HCT116 (cell line): ENCODE measurements around the gene FRMD4B. TPM values are rescaled to one million over a fixed set of nuclear protein-coding genes. Genes with fewer than 3 reads are reported as not detected.
"Not testable (repeated sequence)": the region's sequence is repeated elsewhere in the genome, so short reads cannot be mapped to it uniquely, and the experiment has no call there.

Source experiments
- ATAC-seq: fragments of 200-7000 bp; cut with Tn5 transposase; 2 replicates; pipeline ENCODE4 v1.9.1; 2020; ENCODE audit warnings: mild to moderate bottlenecking, moderate library complexity
- BruUV-seq: library from RNA; stranded (reverse); fragments of 400-500 nt; replicated peaks from 2 replicates; lab custom pipeline; 2021; lab: Mats Ljungman, UMichigan
- CTCF ChIA-PET: fragments of 300-600 bp; sonication (Branson Sonifier 250); formaldehyde crosslinking; loops from one replicate; lab custom pipeline; 2021; ENCODE audit warnings: antibody characterized with exemption; lab: Charles Lee
- POLR2A ChIA-PET: fragments of 300-600, 350-600 bp; sonication (Branson Sonifier 250); formaldehyde crosslinking; loops from one replicate; lab custom pipeline; 2021; ENCODE audit warnings: antibody characterized with exemption; lab: Charles Lee
- RAD21 ChIA-PET, 2 experiments: fragments of 300-600 bp; sonication (Branson Sonifier 250); formaldehyde crosslinking; loops; one replicate each; lab custom pipeline; 2023; ENCODE audit warnings: low total read pairs in 2 of 2; ENCODE audit not compliant: uncharacterized antibody in 2 of 2, unreplicated experiment in 2 of 2, low non-redundant PET in 1 of 2; lab: Charles Lee
- DNase-seq: peaks from one replicate; pipeline ENCODE4 v3.0.0-alpha.2; 2010; ENCODE audit warnings: low read depth, low spot score
- H2AFZ ChIP-seq: fragments of 200-600 bp; shearing (Covaris generic), sonication (generic); 2 replicates; pipeline ENCODE4 v1.6.1; 2017; ENCODE audit warnings: low read depth, mixed run types, mixed read lengths, antibody characterized with exemption, low read length; ENCODE audit not compliant: poor library complexity, severe bottlenecking
- H3K27ac ChIP-seq: 2 replicates; pipeline ENCODE4 v1.5.1; 2012; ENCODE audit warnings: low read depth, low read length
- H3K27me3 ChIP-seq: fragments of 200-600 bp; sonication (generic); 2 replicates; pipeline ENCODE4 v1.6.1; 2016; ENCODE audit warnings: mixed run types, low read length, mixed read lengths; ENCODE audit not compliant: insufficient read depth
- H3K36me3 ChIP-seq, 2 experiments: fragments of 200-500 bp in 1 of 2; fragments of 200-600 bp in 1 of 2; sonication (Bioruptor generic) in 1 of 2; sonication (generic) in 1 of 2; 2 replicates each; pipeline versions ENCODE4 v1.5.1 to v1.6.1; 2014 to 2016; ENCODE audit warnings: low read length in 2 of 2, inconsistent platforms in 1 of 2, mixed read lengths in 1 of 2, mixed run types in 1 of 2; ENCODE audit not compliant: insufficient read depth in 2 of 2, control insufficient read depth in 1 of 2
- H3K4me1 ChIP-seq, 2 experiments: fragments of 200-600 bp in 1 of 2; sonication (generic) in 1 of 2; 2 replicates each; pipeline versions ENCODE4 v1.5.1 to v1.6.1; 2012 to 2017; ENCODE audit warnings: low read length in 2 of 2, inconsistent platforms in 1 of 2, mild to moderate bottlenecking in 1 of 2, mixed read lengths in 1 of 2, mixed run types in 1 of 2, moderate library complexity in 1 of 2; ENCODE audit not compliant: insufficient read depth in 2 of 2, control insufficient read depth in 1 of 2
- H3K4me2 ChIP-seq: fragments of 200-600 bp; sonication (generic); 2 replicates; pipeline ENCODE4 v1.6.1; 2017; ENCODE audit warnings: mixed run types, low read length, mixed read lengths
- H3K4me3 ChIP-seq, 2 experiments: fragments of 200-600 bp in 1 of 2; sonication (generic) in 1 of 2; replicated peaks in 1 of 2; 2 replicates each; pipeline ENCODE4 v1.5.1; 2011 to 2016; ENCODE audit warnings: low read length in 2 of 2, control low read depth in 1 of 2, low read depth in 1 of 2, mild to moderate bottlenecking in 1 of 2, mixed read lengths in 1 of 2, mixed run types in 1 of 2
- H3K79me2 ChIP-seq: fragments of 200-600 bp; sonication (generic); 2 replicates; pipeline ENCODE4 v1.6.1; 2017; ENCODE audit warnings: mild to moderate bottlenecking, mixed run types, low read length, moderate library complexity, mixed read lengths; ENCODE audit not compliant: insufficient read depth
- H3K9ac ChIP-seq: fragments of 200-600 bp; sonication (generic); 2 replicates; pipeline ENCODE4 v1.6.1; 2016; ENCODE audit warnings: low read length, mixed read lengths
- H3K9me2 ChIP-seq: fragments of 200-600 bp; sonication (generic), shearing (Covaris generic); 2 replicates; pipeline ENCODE4 v1.6.1; 2017; ENCODE audit warnings: mixed run types, mild to moderate bottlenecking, moderate library complexity; ENCODE audit not compliant: insufficient read depth
- H3K9me3 ChIP-seq, 2 experiments: fragments of 200-500 bp in 1 of 2; fragments of 200-600 bp in 1 of 2; sonication (Bioruptor generic) in 1 of 2; sonication (generic) in 1 of 2; 2 replicates each; pipeline ENCODE4 v1.6.1; 2014 to 2017; ENCODE audit warnings: low read length in 2 of 2, mixed read lengths in 2 of 2, inconsistent platforms in 1 of 2, low read depth in 1 of 2, mild to moderate bottlenecking in 1 of 2, mixed run types in 1 of 2, moderate library complexity in 1 of 2; ENCODE audit not compliant: control insufficient read depth in 1 of 2, insufficient read depth in 1 of 2
- H4K20me1 ChIP-seq: fragments of 200-600 bp; sonication (generic), shearing (Covaris generic); 2 replicates; pipeline ENCODE4 v1.6.1; 2017; ENCODE audit warnings: mixed run types, mild to moderate bottlenecking, moderate library complexity; ENCODE audit not compliant: insufficient read depth
- CBX3 ChIP-seq: IDR thresholded peaks from 2 replicates; pipeline ENCODE4 v1.6.1; 2012; ENCODE audit warnings: low read depth
- CEBPB ChIP-seq: IDR thresholded peaks from 2 replicates; pipeline ENCODE4 v1.6.1; 2012; ENCODE audit warnings: low read depth
- EGR1 ChIP-seq: IDR thresholded peaks from 2 replicates; pipeline ENCODE4 v1.6.1; 2012; ENCODE audit warnings: low read depth
- ELF1 ChIP-seq: IDR thresholded peaks from 2 replicates; pipeline ENCODE4 v1.6.1; 2012; ENCODE audit warnings: low read depth, borderline replicate concordance
- JUND ChIP-seq: IDR thresholded peaks from 2 replicates; pipeline ENCODE4 v1.6.1; 2012
- POLR2A ChIP-seq: IDR thresholded peaks from 2 replicates; pipeline ENCODE4 v1.7.0; 2011; ENCODE audit warnings: borderline replicate concordance; ENCODE audit not compliant: insufficient read depth, insufficient read length; ENCODE audit errors: extremely low read depth
- REST ChIP-seq: IDR thresholded peaks from 2 replicates; pipeline ENCODE4 v1.6.1; 2012; ENCODE audit warnings: low read depth
- SIN3A ChIP-seq: IDR thresholded peaks from 2 replicates; pipeline ENCODE4 v1.6.1; 2012; ENCODE audit warnings: low read depth
- SP1 ChIP-seq: IDR thresholded peaks from 2 replicates; pipeline ENCODE4 v1.6.1; 2012; ENCODE audit warnings: low read depth
- SRF ChIP-seq: IDR thresholded peaks from 2 replicates; pipeline ENCODE4 v1.6.1; 2012; ENCODE audit warnings: low read depth
- TCF7L2 ChIP-seq: IDR thresholded peaks from 2 replicates; pipeline ENCODE4 v1.7.0; 2011; ENCODE audit warnings: borderline replicate concordance, inconsistent platforms; ENCODE audit not compliant: insufficient read depth, insufficient read length; ENCODE audit errors: extremely low read depth
- YY1 ChIP-seq: IDR thresholded peaks from 2 replicates; pipeline ENCODE4 v1.6.1; 2011; ENCODE audit warnings: low read length, low read depth, moderate library complexity, mild to moderate bottlenecking; ENCODE audit not compliant: insufficient replicate concordance; ENCODE audit errors: extremely low read depth
- ZFX ChIP-seq: fragments of 450-650 bp; IDR thresholded peaks from 2 replicates; pipeline ENCODE4 v1.6.1; 2017
- intact Hi-C: fragments of 100-400 bp; cut with micrococcal nuclease; formaldehyde crosslinking; loops from 2 replicates; pipeline ENCODE4 v1.10.0; 2022
- total RNA-seq: library from RNA; stranded (reverse); gene quantifications from one replicate; pipeline ENCODE4 v1.2.1, GENCODE V29; 2021; ENCODE audit not compliant: unreplicated experiment

FRMD4B gene
- total RNA-seq, 1 experiment from 2014 or later = 2.0 TPM

GRCh38 chr3:69276191-69276590 lies 109.7 kb downstream of the FRMD4B start:
- POLR2A ChIA-PET = not testable (repeated sequence)

GRCh38 chr3:69273896-69274295 lies 112.0 kb downstream of the FRMD4B start:
- DNase-seq (no peak), ATAC-seq (no peak)
- Histone ChIP-seq H3K4me1 (no peaks in the 10 kb centered on the region), H3K9me3 (no peaks in the 10 kb centered on the region), H3K4me2 (no peak overlapping the region), H3K79me2 (no peaks in the 10 kb centered on the region), H4K20me1 (no peaks in the 10 kb centered on the region), H3K9ac (no peak overlapping the region), H2AFZ (no peak overlapping the region), H3K9me2 (no peaks in the 10 kb centered on the region), H3K4me3 (no peak overlapping the region), H3K27me3 (no peaks in the 10 kb centered on the region), H3K36me3 (no peaks in the 10 kb centered on the region), H3K27ac (no peak overlapping the region)
- ChIA-PET POLR2A (no interaction called here), RAD21 (no interaction called here), CTCF (no interaction called here)
- no TSS peak for BruUV-seq
- intact Hi-C loops = no loop called here
- no peak for TF ChIP-seq YY1
- TF ChIP-seq SP1 = no peak

More at GRCh38 chr3:69276191-69276590, 109.7 kb downstream of the FRMD4B start:
- intact Hi-C loops, RAD21 ChIA-PET, H4K20me1 ChIP-seq, H3K4me1 ChIP-seq, H3K27me3 ChIP-seq, BruUV-seq, H3K4me2 ChIP-seq, H3K79me2 ChIP-seq, H3K9ac ChIP-seq, H3K27ac ChIP-seq, DNase-seq, H3K9me3 ChIP-seq, H2AFZ ChIP-seq, H3K36me3 ChIP-seq, H3K9me2 ChIP-seq, ATAC-seq, H3K4me3 ChIP-seq: not testable (repeated sequence)
- CTCF ChIA-PET = interaction anchor here (1.2 kb wide), 1 partner anchor 30 kb away, joined by 3 read pairs; no protein-coding TSS in a partner anchor

GRCh38 chr3:69272556-69272955 lies 113.3 kb downstream of the FRMD4B start:
- Histone ChIP-seq H3K27ac (no peak overlapping the region), H3K9me2 (no peaks in the 10 kb centered on the region), H3K36me3 (no peaks in the 10 kb centered on the region), H3K9me3 (no peaks in the 10 kb centered on the region), H2AFZ (no peak overlapping the region), H3K4me1 (no peaks in the 10 kb centered on the region), H3K79me2 (no peaks in the 10 kb centered on the region), H3K4me2 (no peak overlapping the region), H3K9ac (no peak overlapping the region), H3K27me3 (no peaks in the 10 kb centered on the region), H3K4me3 (no peak overlapping the region), H4K20me1 (no peaks in the 10 kb centered on the region)
- BruUV-seq = no TSS peak
- DNase-seq (no peak), ATAC-seq (no peak)
- CTCF ChIA-PET = no interaction called here
- RAD21 ChIA-PET = no interaction called here
- POLR2A ChIA-PET = no interaction called here
- intact Hi-C loops = no loop called here
- no peak for TF ChIP-seq SIN3A
- no peak for TF ChIP-seq REST
- TF ChIP-seq TCF7L2 = no peak
- TF ChIP-seq SRF = no peak
- TF ChIP-seq POLR2A = no peak
- TF ChIP-seq ZFX = no peak
- no peak for TF ChIP-seq EGR1
- no peak for TF ChIP-seq CEBPB
- TF ChIP-seq JUND = no peak
- no peak for TF ChIP-seq CBX3
- TF ChIP-seq ELF1 = no peak
